Right hindlimb (tissue), 1 donor: ENCODE results near the gene POC1A.
"Not testable (repeated sequence)": the region's sequence is repeated elsewhere in the genome, so short reads cannot be mapped to it uniquely, and the experiment has no call there.

Source experiments
- DNase-seq: peaks from one replicate; pipeline ENCODE4 v3.0.0-alpha.2; 2018

The POC1A gene

DNA sequence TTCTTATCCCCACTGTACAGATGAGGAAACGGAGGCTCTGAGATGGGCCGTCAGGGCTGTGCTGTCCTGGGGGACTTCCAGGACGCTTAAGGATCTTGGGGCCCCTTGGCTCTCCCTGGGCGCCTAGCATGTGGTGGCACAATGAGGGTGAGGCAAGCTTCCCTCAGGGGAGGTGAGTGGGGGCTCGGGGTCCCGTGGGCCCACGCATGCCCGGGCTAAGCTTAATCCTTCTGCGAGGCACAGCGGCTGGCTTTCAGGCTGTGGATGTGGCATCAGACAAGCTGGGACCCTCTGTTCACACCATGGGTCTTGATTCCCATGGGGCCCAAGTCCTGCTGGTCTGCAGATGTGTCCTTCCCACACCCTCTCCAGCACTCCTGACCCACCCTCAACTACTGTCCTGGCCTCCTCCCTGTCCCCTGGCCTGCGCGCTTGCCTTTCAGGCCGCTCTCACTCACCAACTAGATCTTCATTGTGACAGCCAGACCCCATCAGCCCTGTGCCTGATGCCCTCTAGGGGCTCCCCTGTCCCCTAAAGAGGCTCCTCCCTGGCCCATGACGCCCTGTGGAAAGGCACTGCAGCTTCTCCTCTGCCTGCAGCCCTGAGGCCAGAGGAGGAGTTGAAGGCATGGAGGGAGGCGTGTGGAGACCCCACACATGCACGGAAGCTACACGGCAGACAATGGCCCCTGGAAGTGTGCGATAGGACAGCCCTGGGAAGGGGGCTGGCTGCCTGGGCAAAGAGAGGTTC lies 109.2 kb downstream of the POC1A start:
- DNase-seq: no peak

DNA sequence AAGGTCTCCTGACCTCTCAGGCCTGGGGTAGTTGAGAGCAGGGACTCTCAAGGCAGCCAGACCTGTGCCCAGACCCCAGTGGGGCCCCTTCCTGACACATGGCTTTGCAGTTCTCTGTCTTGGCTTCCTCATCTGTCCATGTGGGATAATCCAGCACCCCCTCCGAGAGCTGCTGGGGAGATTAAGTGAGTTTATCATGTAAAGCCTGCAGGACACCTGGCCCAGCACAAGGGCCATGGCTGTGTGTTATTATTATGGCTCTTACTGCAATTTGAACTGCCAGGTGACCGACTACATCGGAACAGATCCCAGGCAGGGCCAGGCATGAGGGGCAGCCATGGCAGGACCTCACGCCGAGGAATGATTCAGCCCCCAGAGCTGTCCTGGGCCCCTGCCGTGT lies 110.5 kb downstream of the POC1A start:
- no peak for DNase-seq

DNA sequence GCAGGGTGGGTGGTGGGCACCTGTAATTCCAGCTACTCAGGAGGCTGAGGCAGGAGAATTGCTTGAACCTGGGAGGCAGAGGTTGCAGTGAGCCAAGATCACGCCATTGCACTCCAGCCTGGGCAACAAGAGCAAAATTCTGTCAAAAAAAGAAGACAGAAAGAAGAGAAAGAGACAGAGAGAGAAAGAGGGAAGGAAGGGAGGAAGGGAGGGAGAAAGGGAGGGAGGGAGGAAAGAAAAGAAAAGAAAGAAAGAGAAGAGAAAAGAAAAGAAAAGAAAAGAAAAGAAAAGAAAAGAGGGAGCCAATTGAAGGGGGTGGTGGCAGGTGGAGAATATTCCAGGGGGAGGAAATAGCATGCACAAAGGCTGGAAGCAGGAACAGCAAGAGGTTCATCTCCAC lies 111.2 kb downstream of the POC1A start:
- not testable (repeated sequence) for DNase-seq

GRCh38 chr3:52041118-52041731 lies 113.0 kb downstream of the POC1A start:
- DNase-seq: no peak

- no peak for DNase-seq
These were observed 113.6 kb downstream of the POC1A start for GRCh38 chr3:52040600-52040999.

- peak; percentile 66 for DNase-seq
These were observed 114.4 kb downstream of the POC1A start for GRCh38 chr3:52039846-52040245.

DNA sequence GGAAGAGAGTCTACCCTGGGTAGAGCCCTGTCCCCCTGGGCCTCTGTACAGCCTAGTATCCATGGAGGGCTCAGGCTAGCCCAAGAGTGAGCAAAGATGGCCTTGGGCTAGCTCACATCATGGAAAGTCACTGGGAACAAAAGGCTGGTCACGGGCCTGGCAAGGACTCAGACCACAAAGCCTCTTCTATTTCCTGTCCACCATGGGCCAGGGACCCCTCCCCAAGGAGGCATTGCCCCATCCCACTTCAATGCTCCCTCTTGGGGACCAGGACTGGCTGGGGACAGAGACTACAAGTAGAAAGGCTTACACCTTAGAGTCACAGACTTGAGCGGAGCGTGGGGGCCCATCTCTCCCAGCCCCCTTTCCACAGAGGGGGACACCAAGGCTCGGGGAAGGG lies 114.8 kb downstream of the POC1A start:
- DNase-seq: no peak

DNA sequence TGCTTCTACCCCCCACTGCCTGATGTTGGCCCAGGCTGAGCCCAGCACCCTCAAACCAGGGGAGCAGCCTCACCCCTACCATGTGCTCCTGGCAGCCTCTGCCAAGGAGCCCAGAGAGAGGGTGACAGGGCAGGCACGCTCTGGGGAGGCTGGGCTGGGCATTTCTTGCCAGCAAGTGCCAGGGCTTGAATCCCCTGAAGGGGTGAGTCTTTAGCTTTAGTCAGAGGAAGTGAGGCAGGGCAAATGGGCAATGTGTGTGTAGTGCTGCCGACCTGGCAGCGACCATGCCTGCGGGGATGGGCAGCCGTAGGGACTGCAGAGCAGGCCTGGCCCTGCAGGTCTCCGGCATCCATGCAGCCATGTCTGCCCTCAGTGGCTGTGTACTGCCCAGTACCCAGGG lies 116.0 kb downstream of the POC1A start:
- DNase-seq: no peak

- no peak for DNase-seq
These were observed 116.9 kb downstream of the POC1A start for GRCh38 chr3:52037291-52037690.

DNA sequence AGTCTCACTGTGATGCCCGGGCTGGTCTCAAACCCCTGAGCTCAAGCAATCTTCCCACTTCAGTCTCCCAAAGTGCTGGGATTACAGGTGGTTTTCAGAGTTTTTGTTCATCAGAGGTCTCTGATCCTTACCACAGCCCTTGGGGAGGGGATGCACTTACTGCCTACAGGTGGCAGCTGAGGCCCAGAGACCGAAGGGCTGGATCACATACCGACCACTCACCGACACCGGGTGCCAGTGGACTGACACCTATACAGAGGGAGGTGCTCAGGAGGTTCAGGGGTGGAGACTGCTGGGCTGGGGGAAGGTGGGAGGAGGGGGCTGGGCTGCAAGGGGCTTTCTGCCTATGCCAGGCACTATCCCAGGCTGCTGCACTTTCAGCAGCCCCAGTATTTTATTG lies 117.4 kb downstream of the POC1A start:
- no peak for DNase-seq

DNA sequence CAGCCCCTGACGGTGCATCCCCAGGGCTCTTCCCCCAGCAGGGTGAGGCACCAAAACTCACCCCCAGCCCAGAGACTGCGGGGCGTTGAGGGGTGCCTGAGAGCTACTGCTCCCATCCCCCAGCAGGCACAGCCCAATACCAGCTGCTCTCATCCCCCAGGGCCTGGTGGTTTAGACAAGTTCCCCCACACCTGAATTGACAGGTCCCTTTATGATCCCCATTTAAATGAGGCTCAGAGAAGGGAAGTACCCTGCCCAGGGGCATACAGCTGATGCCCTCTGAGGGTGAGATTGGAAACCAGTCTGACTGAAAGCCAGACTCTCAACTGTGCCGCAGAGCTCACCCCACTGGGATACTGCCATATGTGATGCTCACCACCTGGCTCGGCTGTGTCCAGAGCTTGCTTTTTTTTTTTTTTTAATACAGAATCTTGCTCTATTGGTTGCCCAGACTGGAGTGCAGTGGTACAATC lies 118.0 kb downstream of the POC1A start:
- no peak for DNase-seq

- no peak for DNase-seq
These were observed 119.6 kb downstream of the POC1A start for GRCh38 chr3:52034651-52035050.

- DNase-seq: no peak
These were observed 120.0 kb downstream of the POC1A start for GRCh38 chr3:52034212-52034611.

- DNase-seq: not testable (repeated sequence)
These were observed 120.5 kb downstream of the POC1A start for GRCh38 chr3:52033748-52034147.

DNA sequence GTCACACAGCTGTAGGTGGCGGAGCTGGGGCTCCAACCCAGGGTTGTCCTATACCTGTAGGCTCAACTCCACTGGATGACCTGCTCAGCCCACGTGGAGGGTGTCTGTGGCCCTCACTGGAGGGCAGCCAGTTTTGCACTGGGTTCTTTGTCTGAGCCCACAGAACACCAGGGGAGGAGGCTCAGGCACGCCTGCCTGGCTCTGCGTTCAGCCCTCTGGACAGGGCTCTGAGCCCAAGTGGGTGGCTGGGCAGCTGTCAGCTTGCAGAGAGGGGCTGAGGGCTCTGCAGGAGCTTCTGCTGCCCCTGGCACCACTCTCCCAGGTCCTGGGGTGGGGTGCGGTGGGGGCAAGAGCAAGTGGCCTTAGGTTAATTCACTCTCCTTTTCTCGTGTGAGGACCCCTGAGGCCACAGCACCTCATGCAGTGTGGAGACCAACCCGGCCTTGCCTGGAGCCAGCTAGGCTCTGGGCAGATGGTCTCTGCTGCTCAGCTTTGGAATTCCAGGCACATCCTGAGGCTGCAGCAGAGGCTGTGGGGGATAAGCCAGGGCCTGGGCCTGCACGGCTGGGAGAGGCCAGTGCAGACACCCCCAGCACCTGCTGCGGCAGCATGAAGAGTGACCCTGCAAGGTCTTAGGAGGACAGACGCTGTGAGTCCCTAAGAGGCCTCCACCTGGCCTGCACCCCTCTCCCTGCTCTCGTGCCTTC lies 121.4 kb downstream of the POC1A start:
- no peak for DNase-seq

- DNase-seq: no peak
These were observed 122.3 kb downstream of the POC1A start for GRCh38 chr3:52031896-52032295.

DNA sequence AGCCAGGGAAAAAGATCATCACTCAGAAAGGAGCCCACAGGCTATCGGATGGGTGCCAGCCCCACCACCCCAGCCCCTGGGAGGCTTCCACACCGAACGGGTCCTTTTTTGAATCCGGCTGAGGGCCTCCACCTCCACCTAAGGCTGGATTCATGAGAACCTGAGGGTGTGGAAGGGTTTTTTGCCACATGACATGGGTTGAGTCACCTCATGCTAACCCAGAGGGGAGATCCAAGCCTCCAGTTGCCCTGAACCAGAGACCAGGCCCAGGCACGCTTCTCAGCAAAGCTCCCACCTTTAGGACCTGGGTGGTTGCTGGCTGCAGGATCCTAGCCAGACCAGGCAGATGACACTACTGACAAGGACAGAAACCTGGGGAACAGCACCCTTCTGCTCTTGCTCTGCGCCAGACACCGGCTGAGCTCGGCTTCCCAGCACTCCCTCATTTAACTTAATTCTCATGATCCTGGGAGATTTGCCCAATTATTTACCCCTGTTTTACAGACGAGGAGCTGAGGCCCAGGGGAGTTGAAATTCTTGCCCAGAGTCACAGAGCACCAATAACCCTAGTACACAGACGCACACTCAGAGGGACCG lies 123.4 kb downstream of the POC1A start:
- DNase-seq: no peak

GRCh38 chr3:52029535-52029934 lies 124.7 kb downstream of the POC1A start:
- no peak for DNase-seq

GRCh38 chr3:52029053-52029452 lies 125.2 kb downstream of the POC1A start:
- no peak for DNase-seq

- no peak for DNase-seq
These were observed 125.7 kb downstream of the POC1A start for GRCh38 chr3:52028572-52028971.

- peak; percentile 77 for DNase-seq
These were observed 128.2 kb downstream of the POC1A start for GRCh38 chr3:52026041-52026440.

- DNase-seq: no peak
These were observed 128.8 kb downstream of the POC1A start for GRCh38 chr3:52025453-52025852.
